H1 (cell line): ENCODE results near the gene NSD2. TPM values are rescaled to one million over a fixed set of nuclear protein-coding genes. Genes with fewer than 3 reads are reported as not detected.

Source experiments
- TCF12 ChIP-seq: IDR thresholded peaks from 2 replicates; pipeline ENCODE4 v1.6.1; 2011; ENCODE audit warnings: low read depth, mild to moderate bottlenecking, low read length
- polyA plus RNA-seq, 7 experiments: library from polyadenylated mRNA; depleted of rRNA in 3 of 7; stranded (reverse) in 5 of 7; unstranded in 2 of 7; fragments of >200 nt in 5 of 7; fragments of 200-250 nt in 2 of 7; gene quantifications; 1 replicate in 5 of 7; 2 replicates in 1 of 7; 4 replicates in 1 of 7; pipeline versions ENCODE4 v1.2.1 to v1.2.3, GENCODE V29; 2011 to 2013; ENCODE audit warnings: missing spikeins in 2 of 7, mixed read lengths in 2 of 7
- total RNA-seq: library from RNA; stranded (reverse); fragmentation: NEBNext Ultra II Directional; extraction: Animal tissue kit (Norgen Biotek cat#: 25700); gene quantifications from 2 replicates; pipeline ENCODE4 v1.2.1, GENCODE V29; 2021
- TF ChIP-seq, protein P1 (sequence below): IDR thresholded peaks from 2 replicates; pipeline ENCODE4 v1.6.1; 2011; ENCODE audit warnings: low read length, improper control_type of control experiment
- TF ChIP-seq, protein P2 (sequence below): IDR thresholded peaks from 2 replicates; pipeline ENCODE4 v1.6.1; 2012; ENCODE audit warnings: low read length, inconsistent platforms

The NSD2 gene
- total and polyA plus RNA-seq, 2 of the 8 experiments (the other 6 are each of a cell fraction or from before 2014, with no cell fraction given): 26.7 to 129 TPM

- TF ChIP-seq, protein P1, sequence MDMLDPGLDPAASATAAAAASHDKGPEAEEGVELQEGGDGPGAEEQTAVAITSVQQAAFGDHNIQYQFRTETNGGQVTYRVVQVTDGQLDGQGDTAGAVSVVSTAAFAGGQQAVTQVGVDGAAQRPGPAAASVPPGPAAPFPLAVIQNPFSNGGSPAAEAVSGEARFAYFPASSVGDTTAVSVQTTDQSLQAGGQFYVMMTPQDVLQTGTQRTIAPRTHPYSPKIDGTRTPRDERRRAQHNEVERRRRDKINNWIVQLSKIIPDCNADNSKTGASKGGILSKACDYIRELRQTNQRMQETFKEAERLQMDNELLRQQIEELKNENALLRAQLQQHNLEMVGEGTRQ: no peak
- TF ChIP-seq, protein P2, sequence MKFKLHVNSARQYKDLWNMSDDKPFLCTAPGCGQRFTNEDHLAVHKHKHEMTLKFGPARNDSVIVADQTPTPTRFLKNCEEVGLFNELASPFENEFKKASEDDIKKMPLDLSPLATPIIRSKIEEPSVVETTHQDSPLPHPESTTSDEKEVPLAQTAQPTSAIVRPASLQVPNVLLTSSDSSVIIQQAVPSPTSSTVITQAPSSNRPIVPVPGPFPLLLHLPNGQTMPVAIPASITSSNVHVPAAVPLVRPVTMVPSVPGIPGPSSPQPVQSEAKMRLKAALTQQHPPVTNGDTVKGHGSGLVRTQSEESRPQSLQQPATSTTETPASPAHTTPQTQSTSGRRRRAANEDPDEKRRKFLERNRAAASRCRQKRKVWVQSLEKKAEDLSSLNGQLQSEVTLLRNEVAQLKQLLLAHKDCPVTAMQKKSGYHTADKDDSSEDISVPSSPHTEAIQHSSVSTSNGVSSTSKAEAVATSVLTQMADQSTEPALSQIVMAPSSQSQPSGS: 0 out of 2 replicates have a peak, but pooled peaks have one; percentile 24
- 0 out of 2 replicates have a peak, but pooled peaks have one; percentile 14 for TF ChIP-seq TCF12
- TF ChIP-seq, all 59 proteins: peak for 7
Measured at GRCh38 chr4:1870328-1870577, 940 bp upstream of the NSD2 start (continued).
